Lower lobe of right lung (tissue), 2 donors: ENCODE results near the gene LAPTM5. TPM values are rescaled to one million over a fixed set of nuclear protein-coding genes. Genes with fewer than 3 reads are reported as not detected.

Source experiments
- ATAC-seq, 2 donors: fragments of 200-7000 bp; cut with Tn5 transposase; one replicate each; pipeline ENCODE4 v1.9.1; 2020 to 2022; ENCODE audit warnings: mild to moderate bottlenecking in 2 of 2, moderate library complexity in 2 of 2
- DNase-seq: peaks from one replicate; pipeline ENCODE4 v3.0.0-alpha.2; 2020
- H3K27ac ChIP-seq: fragments of 200-600 bp; one replicate; pipeline ENCODE4 v1.8.0; 2022
- H3K27me3 ChIP-seq: fragments of 200-600 bp; one replicate; pipeline ENCODE4 v1.8.0; 2022; ENCODE audit warnings: low read depth
- H3K36me3 ChIP-seq: fragments of 200-600 bp; one replicate; pipeline ENCODE4 v1.8.0; 2022; ENCODE audit warnings: mild to moderate bottlenecking
- H3K4me1 ChIP-seq: fragments of 200-600 bp; one replicate; pipeline ENCODE4 v1.8.0; 2022
- H3K4me3 ChIP-seq: fragments of 200-600 bp; one replicate; pipeline ENCODE4 v1.8.0; 2022; ENCODE audit warnings: mild to moderate bottlenecking
- H3K9me3 ChIP-seq: fragments of 200-600 bp; one replicate; pipeline ENCODE4 v1.8.0; 2022
- CTCF ChIP-seq: fragments of 200-600 bp; IDR thresholded peaks from one replicate; pipeline ENCODE4 v1.8.0; 2022; ENCODE audit warnings: antibody characterized with exemption, mild to moderate bottlenecking
- intact Hi-C: fragments of 100-400 bp; cut with DNase I; formaldehyde crosslinking; loops from one replicate; pipeline ENCODE4 v1.11.0; 2022
- total RNA-seq: library from RNA; stranded (reverse); fragmentation: NEBNext Ultra II Directional; extraction: Animal tissue kit (Norgen Biotek cat#: 25700); gene quantifications from one replicate; pipeline ENCODE4 v1.2.1, GENCODE V29; 2021
- donor health status: DM: no; HTN: yes; CAD: no; lungs with severe emphysema.

LAPTM5 gene
- total RNA-seq, 1 donor from 2014 or later: 544 TPM

- Histone ChIP-seq H3K4me3 (no peak overlapping the region), H3K4me1 (peaks cover 61% of the 10 kb centered on the region), H3K36me3 (peaks cover 37% of the 10 kb centered on the region), H3K27ac (no peak overlapping the region), H3K9me3 (no peaks in the 10 kb centered on the region), H3K27me3 (no peaks in the 10 kb centered on the region)
- intact Hi-C loops: no loop called here
- no peak for TF ChIP-seq CTCF
- DNase-seq: no peak
- ATAC-seq: no peak
These were observed 14.5 kb downstream of the LAPTM5 start for GRCh38 chr1:30742963-30743559.

- ATAC-seq (no peak), DNase-seq (no peak)
- Histone ChIP-seq H3K27me3 (no peaks in the 10 kb centered on the region), H3K27ac (no peak overlapping the region), H3K36me3 (peaks cover 43% of the 10 kb centered on the region), H3K9me3 (no peaks in the 10 kb centered on the region), H3K4me1 (peaks cover 55% of the 10 kb centered on the region), H3K4me3 (no peak overlapping the region)
- intact Hi-C loops: no loop called here
- TF ChIP-seq CTCF: no peak
These were observed 15.1 kb downstream of the LAPTM5 start for GRCh38 chr1:30742300-30742962.

- H3K4me3 ChIP-seq: no peak overlapping the region
- intact Hi-C loops: no loop called here
- no peaks in the 10 kb centered on the region for H3K27me3 ChIP-seq
- DNase-seq: no peak
- H3K4me1 ChIP-seq: peaks cover 44% of the 10 kb centered on the region
- no peak for TF ChIP-seq CTCF
- peaks cover 54% of the 10 kb centered on the region for H3K36me3 ChIP-seq
- no peak overlapping the region for H3K27ac ChIP-seq
- ATAC-seq: no peak
- H3K9me3 ChIP-seq: no peaks in the 10 kb centered on the region
These were observed 16.2 kb downstream of the LAPTM5 start for GRCh38 chr1:30741239-30741894.

GRCh38 chr1:30740251-30741238, 17.0 kb downstream of the LAPTM5 start:
- peaks cover 36% of the 10 kb centered on the region for H3K4me1 ChIP-seq
- H3K36me3 ChIP-seq: peaks cover 62% of the 10 kb centered on the region
- H3K27ac ChIP-seq: no peak overlapping the region
- no peaks in the 10 kb centered on the region for H3K27me3 ChIP-seq
- intact Hi-C loops: no loop called here
- no peaks in the 10 kb centered on the region for H3K9me3 ChIP-seq
- no peak for ATAC-seq
- no peak overlapping the region for H3K4me3 ChIP-seq
- peak; percentile 34 for DNase-seq
- no peak for TF ChIP-seq CTCF

GRCh38 chr1:30739601-30740000, 18.0 kb downstream of the LAPTM5 start:
- peaks cover 29% of the 10 kb centered on the region for H3K4me1 ChIP-seq
- ATAC-seq: no peak
- DNase-seq: no peak
- intact Hi-C loops: no loop called here
- H3K36me3 ChIP-seq: peaks cover 70% of the 10 kb centered on the region
- TF ChIP-seq CTCF: no peak
- H3K4me3 ChIP-seq: no peak overlapping the region
- no peak overlapping the region for H3K27ac ChIP-seq
- H3K9me3 ChIP-seq: no peaks in the 10 kb centered on the region
- H3K27me3 ChIP-seq: no peaks in the 10 kb centered on the region
